PFSK-1 (cell line): ENCODE measurements around the gene ESR2.

Experiments
- FOXP2 ChIP-seq: optimal IDR thresholded peaks from 2 replicates; pipeline ENCODE3; 2011; ENCODE audit warnings: borderline replicate concordance, control low read depth, inconsistent platforms; ENCODE audit not compliant: insufficient read depth; ENCODE audit errors: extremely low read length, extremely low read depth
- POLR2AphosphoS5 ChIP-seq: IDR thresholded peaks from 2 replicates; pipeline ENCODE4 v1.6.1; 2012; ENCODE audit warnings: low read depth, mild to moderate bottlenecking, control low read depth, low read length, moderate library complexity
- REST ChIP-seq, 2 experiments: IDR thresholded peaks; 2 replicates each; pipeline versions ENCODE4 v1.6.1 to v1.8.0; 2011 to 2012; ENCODE audit warnings: low read depth in 2 of 2, low read length in 2 of 2, control low read depth in 1 of 2, inconsistent platforms in 1 of 2, mild to moderate bottlenecking in 1 of 2, moderate library complexity in 1 of 2; ENCODE audit not compliant: insufficient read depth in 1 of 2
- SIN3A ChIP-seq: IDR thresholded peaks from 2 replicates; pipeline ENCODE4 v1.6.1; 2012; ENCODE audit warnings: mild to moderate bottlenecking, low read length, moderate library complexity, borderline replicate concordance; ENCODE audit not compliant: insufficient read depth
- TAF1 ChIP-seq: IDR thresholded peaks from 2 replicates; pipeline ENCODE4 v1.6.1; 2012; ENCODE audit warnings: low read length, control low read depth, borderline replicate concordance; ENCODE audit not compliant: insufficient read depth

Gene ESR2

GRCh38 chr14:64082837-64083236 is 211.3 kb downstream of the ESR2 start:
- TF ChIP-seq FOXP2 (no peak), REST (IDR thresholded peaks at IDR 0.05; ENCODE audit: insufficient read depth in 1 of 2, low read depth in 2 of 2, low read length in 2 of 2) (no peak), SIN3A (no peak), POLR2AphosphoS5 (no peak), TAF1 (no peak)

GRCh38 chr14:64081174-64081746 is 212.9 kb downstream of the ESR2 start:
- TF ChIP-seq POLR2AphosphoS5 (no peak), TAF1 (no peak), FOXP2 (no peak), REST (IDR thresholded peaks at IDR 0.05; ENCODE audit: insufficient read depth in 1 of 2, low read depth in 2 of 2, low read length in 2 of 2) (no peak), SIN3A (no peak)

- no peak for TF ChIP-seq REST (IDR thresholded peaks at IDR 0.05; ENCODE audit: insufficient read depth in 1 of 2, low read depth in 2 of 2, low read length in 2 of 2)
- TF ChIP-seq FOXP2, result no peak
- no peak for TF ChIP-seq SIN3A
- no peak for TF ChIP-seq POLR2AphosphoS5
- TF ChIP-seq TAF1, result no peak
Observed at GRCh38 chr14:64080452-64080851, 213.7 kb downstream of the ESR2 start.

- TF ChIP-seq SIN3A, result no peak
- no peak for TF ChIP-seq REST (IDR thresholded peaks at IDR 0.05; ENCODE audit: insufficient read depth in 1 of 2, low read depth in 2 of 2, low read length in 2 of 2)
- TF ChIP-seq TAF1, result no peak
- TF ChIP-seq POLR2AphosphoS5, result no peak
- no peak for TF ChIP-seq FOXP2
Observed at GRCh38 chr14:64075613-64076005, 218.6 kb downstream of the ESR2 start.
